Hypothalamus (tissue), 51 donors: Measurements from ENCODE around the gene VENTX.

Experiments
- DNase-seq, 51 donors: peaks; one replicate each; lab custom pipeline; 2025; lab: John Stamatoyannopoulos, UW

The VENTX gene, protein sequence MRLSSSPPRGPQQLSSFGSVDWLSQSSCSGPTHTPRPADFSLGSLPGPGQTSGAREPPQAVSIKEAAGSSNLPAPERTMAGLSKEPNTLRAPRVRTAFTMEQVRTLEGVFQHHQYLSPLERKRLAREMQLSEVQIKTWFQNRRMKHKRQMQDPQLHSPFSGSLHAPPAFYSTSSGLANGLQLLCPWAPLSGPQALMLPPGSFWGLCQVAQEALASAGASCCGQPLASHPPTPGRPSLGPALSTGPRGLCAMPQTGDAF

DNA sequence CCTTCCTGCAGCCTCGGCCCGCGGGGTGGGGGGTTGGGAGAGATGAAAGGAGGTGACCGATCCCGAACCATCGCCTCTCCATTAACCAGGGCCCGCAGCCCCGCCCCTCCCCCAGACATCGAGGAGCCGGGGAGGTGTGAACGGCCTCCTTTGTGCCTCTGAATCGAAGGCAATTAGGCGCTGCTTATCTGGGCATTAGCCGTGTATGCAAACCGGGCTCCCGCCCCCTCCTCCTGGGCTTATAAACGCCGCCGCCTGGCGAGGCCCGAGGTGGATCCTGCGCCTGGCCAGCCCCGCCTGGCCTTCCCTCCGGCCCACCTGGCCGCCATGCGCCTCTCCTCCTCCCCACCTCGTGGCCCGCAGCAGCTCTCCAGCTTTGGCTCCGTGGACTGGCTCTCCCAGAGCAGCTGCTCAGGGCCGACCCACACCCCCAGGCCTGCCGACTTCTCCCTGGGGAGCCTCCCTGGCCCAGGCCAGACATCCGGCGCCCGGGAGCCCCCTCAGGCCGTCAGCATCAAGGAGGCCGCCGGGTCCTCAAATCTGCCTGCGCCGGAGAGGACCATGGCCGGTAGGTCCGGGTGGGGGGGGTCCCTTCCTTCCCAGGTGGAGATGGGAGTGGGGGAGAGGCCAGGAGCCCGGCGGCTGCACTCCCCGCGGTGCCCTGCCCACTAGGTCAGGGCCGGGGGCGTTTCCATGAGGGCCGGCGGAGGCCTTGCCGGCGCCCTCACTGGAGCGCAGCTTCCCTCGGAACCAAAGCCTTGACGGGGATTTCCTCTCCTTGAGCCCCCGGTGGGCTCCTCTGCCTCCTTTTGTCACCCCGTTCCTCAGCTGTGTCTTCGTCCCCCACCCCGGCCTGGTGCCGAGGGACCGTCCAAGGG, at the start of gene VENTX:
Gene VENTX, plus strand, starts transcription at position 268 of the 878 bp plus-strand sequence. Its CDS starts 60 bp downstream, at position 328.
- no peak for DNase-seq

DNA sequence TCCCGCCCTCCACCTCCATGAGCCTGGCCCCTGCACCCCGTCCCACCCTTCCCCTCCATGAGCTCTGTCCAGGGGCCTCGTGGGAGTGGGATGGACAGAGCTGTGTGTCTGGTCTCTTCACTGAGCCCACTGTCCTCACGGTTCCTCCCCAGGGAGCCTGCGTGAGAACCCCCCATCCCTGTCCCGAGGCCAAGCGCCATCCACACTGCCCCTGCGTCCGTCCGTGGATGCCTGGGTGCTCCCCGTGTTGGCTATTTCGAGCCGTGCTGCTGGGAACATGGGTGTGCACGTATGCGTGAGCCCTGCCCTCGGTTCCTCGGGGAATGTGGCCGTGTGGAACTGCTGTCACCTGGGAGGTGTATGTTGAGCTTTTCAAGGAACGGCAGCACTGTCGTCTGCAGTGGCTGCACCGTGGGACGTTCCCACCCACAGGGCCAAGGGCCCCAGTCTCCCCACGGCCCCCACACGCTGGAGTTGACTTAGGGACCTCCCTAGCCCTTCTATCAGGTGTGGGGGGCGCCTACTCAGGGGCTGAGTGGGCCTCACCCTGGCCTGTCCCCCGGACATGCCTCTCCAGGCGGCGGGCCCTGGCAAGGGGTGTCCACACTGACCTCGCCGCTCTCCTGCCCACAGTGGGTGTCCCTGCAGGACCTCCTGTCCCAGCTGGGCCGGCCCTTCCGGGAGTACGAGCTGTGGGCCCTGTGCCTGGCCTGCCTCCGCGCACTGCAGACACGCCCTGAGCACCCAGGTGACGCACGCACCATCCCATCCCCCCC, 49.6 kb upstream of the VENTX start:
- no peak for DNase-seq

DNA sequence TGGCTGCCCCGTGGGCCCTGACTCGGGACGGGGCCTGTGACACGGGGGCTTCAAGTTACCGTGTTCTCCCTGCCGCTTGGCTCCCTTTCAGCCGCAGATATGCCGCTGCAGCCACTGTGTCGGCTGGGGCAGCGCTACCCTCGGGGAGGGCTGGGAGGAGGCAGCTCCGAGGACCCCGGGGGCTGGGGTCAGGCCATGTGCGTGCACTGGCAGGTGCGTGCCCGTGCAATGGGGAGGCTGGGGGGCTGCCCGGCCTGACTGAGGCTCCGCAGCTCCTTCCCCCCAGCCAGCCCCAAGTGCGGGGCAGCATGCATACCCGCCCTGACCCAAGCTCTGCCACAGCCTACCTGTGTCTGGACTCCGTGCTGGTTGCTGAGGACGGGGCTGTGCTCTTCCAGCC, 48.4 kb upstream of the VENTX start:
- no peak for DNase-seq

DNA sequence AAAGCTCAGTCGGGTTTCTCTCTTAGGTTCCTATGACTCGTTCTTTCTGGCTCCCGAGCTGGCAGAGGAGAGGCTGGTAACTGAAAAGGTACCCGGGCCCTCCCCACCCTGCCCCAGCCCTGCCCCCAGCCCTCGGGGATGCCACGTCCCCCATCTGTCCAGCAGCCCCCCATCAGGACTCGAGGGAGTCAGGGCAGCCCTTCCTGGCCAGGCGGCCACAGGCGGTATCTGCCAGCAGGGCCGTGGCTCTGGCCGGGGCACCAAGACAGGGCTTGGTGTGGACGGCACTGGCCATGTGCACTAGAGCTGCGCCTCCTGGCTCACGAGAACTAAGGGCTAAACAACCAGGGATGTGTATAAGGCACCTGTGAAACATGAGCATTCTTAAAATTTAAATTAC, 47.9 kb upstream of the VENTX start:
- DNase-seq = no peak

DNA sequence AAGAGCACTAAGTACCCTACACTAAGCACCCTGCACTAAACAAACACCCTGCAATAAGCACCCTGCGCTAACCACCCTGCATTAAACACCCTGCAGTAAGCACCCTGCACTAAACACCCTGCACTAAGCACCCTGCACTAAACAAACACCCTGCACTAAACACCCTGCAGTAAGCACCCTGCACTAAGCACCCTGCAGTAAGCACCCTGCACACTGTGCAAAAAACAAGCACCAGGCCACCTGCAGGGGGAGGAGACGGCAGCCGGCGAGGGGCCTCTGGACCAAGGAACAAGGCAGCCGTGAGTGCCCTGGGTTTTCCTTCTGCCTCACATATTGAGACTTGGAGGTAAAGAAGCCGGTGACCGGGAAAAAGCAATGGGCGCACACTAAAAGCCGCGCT, 47.4 kb upstream of the VENTX start:
- DNase-seq = no peak

DNA sequence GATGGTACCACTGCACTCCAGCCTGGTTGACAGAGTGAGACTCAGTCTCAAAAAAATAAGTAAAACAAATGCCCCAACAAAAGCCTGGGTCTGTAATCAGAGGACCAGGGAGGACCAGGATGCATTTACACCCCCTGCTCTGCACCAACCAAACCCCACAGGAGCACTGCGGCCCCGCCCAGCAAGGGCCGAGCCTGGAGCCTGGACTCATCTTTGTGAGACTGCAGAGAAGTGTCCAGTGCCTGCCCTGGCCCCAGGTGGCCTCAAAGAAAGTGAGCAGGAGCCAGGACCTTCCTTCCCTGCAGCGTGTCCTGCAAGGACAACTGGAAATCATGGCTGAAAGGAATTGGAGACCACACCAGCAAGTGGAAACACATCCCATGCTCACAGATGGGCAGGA, 46.0 kb upstream of the VENTX start:
- no peak for DNase-seq

DNA sequence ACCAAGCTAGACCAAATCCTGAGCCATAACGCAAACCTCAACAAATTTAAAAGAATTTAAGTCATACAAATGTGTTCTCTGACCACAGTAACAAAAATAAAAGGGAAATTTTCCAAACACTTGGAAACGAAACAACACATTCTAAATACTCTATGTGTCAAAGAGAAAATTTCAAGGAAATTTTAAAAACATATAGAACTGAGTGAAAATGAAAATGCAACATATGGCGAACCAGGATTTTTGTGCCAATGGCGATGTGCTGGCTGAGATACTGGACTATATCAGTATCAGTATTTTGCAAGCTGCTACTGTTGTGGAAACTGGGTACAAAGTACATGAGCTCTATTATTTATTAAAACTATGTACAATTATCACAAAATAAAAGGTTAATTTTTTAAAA, 43.5 kb upstream of the VENTX start:
- no peak for DNase-seq

DNA sequence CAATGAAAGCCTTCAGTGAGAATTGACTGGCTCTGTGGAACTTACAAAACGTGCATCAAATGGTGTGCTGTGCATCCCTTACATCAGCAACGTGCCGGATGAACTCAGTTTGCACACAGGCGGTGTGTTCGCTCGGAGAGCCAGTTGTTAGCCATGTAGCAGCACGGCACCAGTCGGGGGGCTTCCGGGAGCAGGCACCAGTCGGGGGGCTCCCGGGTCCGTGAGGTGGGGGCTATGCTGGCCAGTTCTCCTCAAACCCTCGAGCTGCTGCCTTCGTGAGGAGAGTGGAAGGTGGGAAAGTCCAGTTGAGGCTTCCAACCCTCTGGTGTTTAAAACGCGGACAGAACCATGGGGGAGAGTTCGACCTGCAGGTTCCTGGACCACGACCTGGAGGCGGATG, 42.6 kb upstream of the VENTX start:
- DNase-seq = no peak

DNA sequence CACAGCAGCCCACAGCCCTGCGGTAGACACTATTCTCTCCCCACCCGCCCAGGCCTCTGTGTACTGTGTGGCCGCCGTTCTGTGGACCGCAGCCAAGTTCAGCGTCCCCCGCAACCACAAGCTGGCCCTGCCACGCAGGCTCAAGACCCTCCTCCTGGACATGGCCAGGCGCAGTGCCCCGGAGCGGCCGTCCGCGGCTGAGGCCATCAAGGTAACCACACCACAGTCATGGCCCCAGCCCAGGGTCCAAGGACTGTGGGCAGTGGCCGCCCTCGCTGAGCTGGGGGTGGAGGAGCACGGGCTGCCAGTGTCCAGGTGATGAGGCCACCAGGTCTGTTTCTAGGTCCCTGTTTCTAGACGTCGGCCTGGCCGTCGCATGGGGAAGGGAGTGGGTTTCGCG, 42.0 kb upstream of the VENTX start:
- DNase-seq = no peak

DNA sequence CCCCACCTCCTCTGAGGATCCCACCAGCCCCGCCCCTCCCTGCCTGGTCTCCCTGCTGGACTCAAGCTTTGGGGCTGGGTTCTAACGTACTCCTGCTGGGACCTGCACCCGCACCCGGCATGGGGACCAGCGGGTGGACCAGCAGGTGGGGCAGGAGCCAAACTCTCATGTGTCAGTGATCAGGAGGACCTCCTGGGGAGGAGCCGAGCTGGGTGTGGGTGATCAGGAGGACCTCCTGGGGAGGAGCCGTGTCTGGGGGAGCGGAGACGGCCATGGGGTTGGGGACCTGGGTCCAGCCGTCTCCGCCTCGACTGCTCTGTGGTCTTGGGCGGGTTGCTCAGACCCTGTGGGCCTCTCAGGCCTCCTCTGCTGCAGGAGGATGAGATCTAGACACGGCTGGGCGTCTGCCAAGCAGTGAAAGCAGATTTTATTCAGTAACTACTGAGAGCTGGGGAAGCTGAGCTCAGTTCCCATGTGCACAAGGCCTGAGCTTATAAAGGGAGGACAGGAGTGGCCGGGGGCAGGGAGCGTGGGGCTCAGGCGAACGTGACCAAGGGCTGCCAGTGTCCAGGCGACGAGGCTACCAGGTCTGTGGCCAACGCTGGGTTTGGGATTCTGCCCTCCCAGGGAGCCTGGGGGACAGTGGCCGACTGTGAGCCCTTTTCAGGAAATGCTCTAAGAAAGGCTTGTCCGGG, 41.3 kb upstream of the VENTX start:
- peak in 1 of 51 donors; percentile 12 for DNase-seq

DNA sequence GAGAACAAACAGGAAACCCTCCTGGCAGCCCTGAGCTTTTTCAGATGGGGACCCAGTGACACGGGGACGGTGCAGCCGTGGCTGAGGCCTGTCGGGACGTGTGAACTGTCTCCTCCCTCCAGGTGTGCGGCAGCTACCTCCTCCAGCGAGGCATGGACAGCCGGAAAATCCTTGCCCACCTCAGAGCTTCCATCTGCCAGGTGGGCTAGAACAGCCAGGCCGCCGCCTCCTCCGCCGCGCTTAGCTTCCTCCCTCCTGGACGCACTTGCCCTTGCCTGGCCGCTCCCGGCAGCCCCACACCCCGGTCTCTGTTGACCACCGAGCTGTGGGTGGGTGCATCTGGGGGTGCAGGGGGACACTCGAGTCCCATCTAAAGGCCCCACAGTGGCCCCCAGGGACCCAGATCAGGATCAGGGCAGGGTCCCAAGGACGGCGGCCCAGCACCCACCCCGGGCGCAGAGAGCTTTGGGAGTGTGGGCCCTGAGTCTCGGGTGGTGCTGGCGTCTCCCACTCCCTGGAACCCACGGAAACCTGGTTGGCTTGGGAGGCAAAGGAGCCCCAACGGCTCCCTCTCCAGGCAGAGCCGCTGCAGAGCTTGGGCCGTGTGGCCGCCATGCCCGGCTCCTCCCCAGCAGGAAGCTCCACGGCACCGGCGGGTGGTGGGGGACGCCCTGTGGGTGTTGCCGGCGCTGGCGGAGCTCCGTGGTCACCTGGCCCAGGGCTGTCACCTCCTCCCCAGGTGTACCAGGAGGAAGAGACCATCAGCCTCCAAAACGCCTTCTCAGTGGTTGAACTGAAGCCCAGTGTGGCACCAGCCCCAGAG, 40.5 kb upstream of the VENTX start:
- DNase-seq = no peak

DNA sequence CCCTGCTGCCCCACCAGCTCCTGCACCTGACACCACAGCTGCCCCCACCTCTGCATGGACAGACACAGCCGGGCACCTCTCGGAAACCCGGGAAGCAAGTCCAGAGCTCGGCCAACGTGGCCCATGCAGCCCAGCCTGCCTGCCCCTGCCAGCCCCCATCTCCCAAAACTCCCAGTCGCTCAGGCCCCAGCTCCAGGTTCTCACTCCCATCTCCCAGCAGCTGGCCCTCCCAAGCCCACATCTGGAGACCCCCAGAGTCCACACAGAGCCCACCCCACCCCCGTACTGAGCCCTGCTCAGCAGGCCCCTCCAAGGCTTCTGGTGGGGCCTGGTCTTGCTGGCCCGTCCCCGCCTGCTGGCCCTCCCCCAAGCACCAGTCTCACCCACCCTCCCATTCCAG, 39.9 kb upstream of the VENTX start:
- no peak for DNase-seq

DNA sequence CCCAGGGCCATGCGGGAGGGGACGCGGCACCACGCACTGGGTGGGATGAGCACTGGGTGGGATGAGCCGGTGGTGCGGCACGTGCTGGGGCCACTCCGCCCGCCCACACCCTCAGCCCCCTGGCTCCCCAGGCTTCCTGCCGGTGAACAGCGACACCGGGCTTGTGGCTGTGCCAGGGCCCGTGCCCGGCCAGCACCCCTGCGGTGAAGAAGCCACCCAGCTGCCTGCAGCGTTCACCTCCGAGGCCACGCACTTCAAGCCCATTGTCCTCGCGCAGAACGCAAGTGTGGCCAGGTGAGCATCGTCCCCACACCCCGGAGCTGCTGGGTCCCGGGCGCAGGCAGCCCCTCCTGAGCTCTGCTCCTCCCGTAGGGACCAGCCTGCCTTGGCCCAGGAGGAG, 39.4 kb upstream of the VENTX start:
- no peak for DNase-seq

DNA sequence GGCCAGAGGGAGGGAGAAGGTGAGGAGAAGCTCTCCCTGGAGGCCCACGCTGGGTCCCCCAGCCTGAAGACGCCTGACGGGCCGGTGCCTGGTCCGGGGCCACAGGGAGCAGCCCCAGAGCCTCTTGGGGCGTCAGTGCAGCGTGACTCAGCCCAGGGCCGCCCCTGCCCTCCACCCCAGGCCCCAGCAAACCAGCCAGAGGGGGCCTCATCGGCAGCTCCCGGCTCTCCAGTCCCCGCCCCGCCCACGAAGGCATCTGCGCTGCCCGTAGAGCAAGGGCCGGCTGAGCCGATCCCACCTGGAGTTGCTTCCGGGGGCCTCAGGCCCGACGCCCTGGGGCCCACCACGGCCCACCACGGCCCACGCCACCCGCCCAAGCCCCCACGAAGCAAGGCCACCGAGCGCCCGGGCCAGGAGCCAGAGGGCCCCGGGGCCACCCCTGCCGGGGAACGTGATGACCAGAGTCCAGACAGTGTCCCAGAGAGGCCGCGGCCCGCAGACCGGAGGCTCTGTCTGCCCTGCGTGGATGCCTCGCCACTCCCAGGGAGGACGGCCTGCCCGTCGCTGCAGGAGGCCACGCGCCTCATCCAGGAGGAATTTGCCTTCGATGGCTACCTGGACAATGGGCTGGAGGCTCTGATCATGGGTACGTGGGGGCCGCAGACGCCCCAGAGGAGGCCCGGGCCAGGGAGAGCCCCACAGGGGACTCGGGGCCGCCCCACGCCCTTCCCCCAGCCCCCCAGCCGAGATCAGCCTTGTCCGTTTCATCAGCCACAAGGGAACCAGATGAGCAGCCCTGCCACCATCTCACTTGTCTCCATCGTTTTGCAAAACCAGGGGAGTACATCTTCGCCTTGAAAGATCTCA, 38.8 kb upstream of the VENTX start:
- no peak for DNase-seq

DNA sequence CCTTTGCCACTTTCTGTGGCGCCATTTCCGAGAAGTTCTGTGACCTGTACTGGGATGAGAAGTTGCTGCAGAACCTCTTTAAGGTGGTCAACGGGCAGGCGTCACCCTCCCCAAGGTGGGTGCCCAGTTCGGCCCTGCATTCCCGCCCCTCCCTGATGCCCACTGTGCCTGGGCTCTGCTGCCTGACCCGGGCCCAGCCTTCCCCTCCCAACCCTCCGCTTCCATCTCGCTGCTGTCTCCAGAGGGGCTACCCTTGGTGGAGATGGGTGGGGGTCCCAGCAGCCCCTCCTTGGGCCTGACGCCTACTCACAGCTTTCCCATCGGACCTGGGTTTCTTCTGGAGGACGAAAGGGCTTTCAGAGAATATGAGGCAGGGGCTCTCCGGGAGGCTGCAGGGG, 38.2 kb upstream of the VENTX start:
- DNase-seq = no peak

DNA sequence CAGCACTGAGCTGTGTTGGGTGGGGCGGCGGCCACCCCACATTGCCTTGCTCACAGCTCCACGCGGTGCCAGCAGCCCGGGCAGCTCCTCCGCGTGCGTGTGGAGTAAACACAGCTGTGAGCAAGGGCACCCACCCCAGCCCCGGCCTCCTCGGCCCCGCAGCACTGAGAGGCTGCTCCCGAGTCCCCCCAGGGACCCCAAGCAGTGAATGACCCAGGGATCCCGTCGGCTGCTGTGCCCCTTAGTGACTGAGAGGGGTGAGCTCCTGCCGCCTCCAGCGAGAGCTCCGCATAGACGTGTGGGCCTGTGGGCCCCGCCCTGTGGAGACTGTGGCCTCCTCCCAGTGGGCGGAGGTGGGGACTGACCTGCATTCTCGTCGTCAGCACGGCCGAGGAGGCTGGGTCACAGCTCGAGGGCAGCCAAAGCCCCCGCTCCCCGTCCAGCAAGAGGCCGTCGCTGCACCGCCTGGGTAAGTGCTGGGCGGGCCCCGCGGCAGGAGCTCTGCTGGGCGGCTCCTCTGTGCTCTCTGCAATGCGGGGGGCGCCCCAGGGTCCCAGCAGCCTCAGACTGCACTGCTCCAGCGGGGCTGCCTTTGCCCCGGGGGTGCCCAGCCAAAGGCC, 37.6 kb upstream of the VENTX start:
- no peak for DNase-seq

DNA sequence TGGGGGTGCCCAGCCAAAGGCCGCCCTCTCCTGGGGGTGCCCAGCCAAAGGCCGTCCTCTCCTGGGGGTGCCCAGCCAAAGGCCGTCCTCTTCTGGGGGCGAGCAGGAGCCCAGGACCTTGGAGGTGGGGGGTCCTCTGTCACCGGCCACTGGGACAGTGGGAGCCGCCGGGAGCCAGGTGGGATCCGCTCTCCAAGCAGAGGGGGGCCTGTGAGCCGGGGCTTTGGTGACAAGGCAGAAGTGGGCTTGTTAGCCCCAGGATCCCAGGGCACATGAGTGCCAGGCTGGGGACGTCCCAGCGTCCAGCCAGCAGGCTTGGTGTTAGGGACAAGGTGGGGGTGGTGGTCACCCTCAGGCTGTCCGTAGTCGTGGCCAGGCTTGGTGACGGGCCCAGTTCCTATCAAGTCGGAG, 37.0 kb upstream of the VENTX start:
- DNase-seq = no peak

DNA sequence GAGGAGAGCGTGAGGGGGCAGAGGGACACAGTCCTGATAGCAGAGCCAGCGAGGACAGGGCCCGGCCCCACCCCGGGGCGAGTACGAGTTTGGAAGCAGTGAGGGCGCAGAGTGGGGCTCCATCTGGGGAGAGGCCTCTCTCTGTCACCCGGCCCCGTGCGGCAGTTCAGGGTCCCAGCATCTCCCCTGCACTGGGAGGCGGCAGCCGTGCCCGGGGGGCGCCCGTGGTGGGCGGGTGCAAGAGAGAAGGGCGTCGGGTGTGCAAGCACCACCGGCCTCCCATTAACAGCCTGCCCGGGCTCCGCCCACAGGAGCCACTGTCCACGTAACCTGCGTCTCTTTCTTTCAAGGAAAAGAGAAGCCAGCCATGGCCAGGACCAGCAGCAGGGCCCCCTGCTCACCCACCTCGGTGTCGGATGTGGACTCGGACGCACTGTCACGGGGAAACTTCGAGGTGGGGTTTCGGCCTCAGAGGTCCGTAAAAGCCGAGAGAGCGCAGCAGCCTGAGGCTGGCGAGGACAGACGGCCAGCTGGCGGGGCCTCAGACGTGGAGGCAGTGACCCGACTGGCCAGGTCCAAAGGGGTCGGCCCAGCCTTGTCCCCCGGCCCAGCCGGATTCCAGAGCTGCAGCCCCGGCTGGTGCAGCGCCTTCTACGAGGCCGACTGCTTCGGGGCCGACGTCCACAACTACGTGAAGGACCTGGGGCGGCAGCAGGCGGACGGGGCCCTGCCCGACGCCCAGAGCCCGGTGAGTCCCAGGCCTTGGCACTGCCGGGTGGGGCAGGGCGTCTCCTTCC, 36.3 kb upstream of the VENTX start:
- no peak for DNase-seq
